Adipose tissue (tissue), 3 donors: ENCODE data around the gene USP22. TPM values are rescaled to one million over a fixed set of nuclear protein-coding genes. Genes with fewer than 3 reads are reported as not detected.

Source experiments
- H3K27ac ChIP-seq: one replicate; pipeline ENCODE4 v1.5.1; 2013; ENCODE audit warnings: low read depth, low read length
- WGBS, 3 donors: extraction: QIAGEN DNeasy Blood & Tissue Kit; methylation state at CpG; one replicate each; pipeline ENCODE4 v1.1.7; 2013; 5-methylcytosine and 5-hydroxymethylcytosine counted together
- polyA plus RNA-seq, 3 donors: library from polyadenylated mRNA; stranded (reverse); fragments of 200-250 nt; gene quantifications; one replicate each; pipeline ENCODE4 v1.2.3, GENCODE V29; 2013
- donor health status: healthy with polysubstance abuse.
- donor health status: Bipolar disorder and iron deficiency.
- donor health status: healthy.

The USP22 gene
- polyA plus RNA-seq, 3 donors: 37.8 to 47.9 (median 43.5) TPM

GRCh38 chr17:20995873-20996723 lies 46.7 kb downstream of the USP22 start:
- WGBS, 3 donors: 79 to 86% (median 79%) methylated on average over 12 of the region's 12 CpGs
- H3K27ac ChIP-seq: no peak overlapping the region

- whole genome bisulfite sequencing, 3 donors: 83 to 90% (median 85%) methylated on average over 14 to 15 of the region's 15 CpGs
Measured at GRCh38 chr17:20995164-20995872, 47.5 kb downstream of the USP22 start.

GRCh38 chr17:20994779-20995149 lies 48.0 kb downstream of the USP22 start:
- 75 to 85% (median 84%) methylated on average over 6 of the region's 6 CpGs for WGBS, 3 donors
- H3K27ac ChIP-seq: no peak overlapping the region

More at GRCh38 chr17:20995164-20995872, 47.5 kb downstream of the USP22 start:
- no peak overlapping the region for H3K27ac ChIP-seq

GRCh38 chr17:20993863-20994778 lies 48.7 kb downstream of the USP22 start:
- 91 to 95% (median 91%) methylated on average over 18 of the region's 18 CpGs for WGBS, 3 donors
- H3K27ac ChIP-seq: no peak overlapping the region

GRCh38 chr17:20992987-20993862 lies 49.6 kb downstream of the USP22 start:
- no peak overlapping the region for H3K27ac ChIP-seq
- WGBS, 3 donors: 58 to 71% (median 66%) methylated on average over 17 of the region's 17 CpGs

GRCh38 chr17:20992416-20992815 lies 50.4 kb downstream of the USP22 start:
- H3K27ac ChIP-seq: no peak overlapping the region
- WGBS, 3 donors: 56 to 77% (median 74%) methylated on average over 10 to 12 of the region's 12 CpGs

GRCh38 chr17:20991276-20992037 lies 51.4 kb downstream of the USP22 start:
- WGBS, 3 donors: 86 to 87% (median 87%) methylated on average over 17 of the region's 17 CpGs
- H3K27ac ChIP-seq: no peak overlapping the region

- WGBS, 3 donors: 56 to 66% (median 58%) methylated on average over 6 of the region's 6 CpGs
- H3K27ac ChIP-seq: no peak overlapping the region
Measured at GRCh38 chr17:20989991-20990855, 52.6 kb downstream of the USP22 start.

- WGBS, 3 donors: 79 to 92% (median 86%) methylated on average over 7 of the region's 7 CpGs
- H3K27ac ChIP-seq: no peak overlapping the region
Measured at GRCh38 chr17:20989481-20989880, 53.3 kb downstream of the USP22 start.

- 84 to 92% (median 89%) methylated on average over 3 of the region's 3 CpGs for WGBS, 3 donors
- H3K27ac ChIP-seq: no peak overlapping the region
Measured at GRCh38 chr17:20988896-20989295, 53.9 kb downstream of the USP22 start.

GRCh38 chr17:20988001-20988636 lies 54.7 kb downstream of the USP22 start:
- H3K27ac ChIP-seq: no peak overlapping the region

GRCh38 chr17:20987511-20987910 lies 55.3 kb downstream of the USP22 start:
- no peak overlapping the region for H3K27ac ChIP-seq
- WGBS, 3 donors: 88 to 95% (median 90%) methylated on average over 5 of the region's 5 CpGs

More at GRCh38 chr17:20988001-20988636, 54.7 kb downstream of the USP22 start:
- 88% methylated on average over 11 of the region's 11 CpGs for WGBS, 3 donors

GRCh38 chr17:20986767-20987510 lies 55.9 kb downstream of the USP22 start:
- no peak overlapping the region for H3K27ac ChIP-seq
- 94 to 97% (median 95%) methylated on average over 7 of the region's 7 CpGs for WGBS, 3 donors

GRCh38 chr17:20983359-20983637 lies 59.5 kb downstream of the USP22 start:
- no peak overlapping the region for H3K27ac ChIP-seq
- WGBS, 3 donors: 61 to 85% (median 82%) methylated on average over 3 of the region's 3 CpGs

- WGBS, 3 donors: 91 to 94% (median 93%) methylated on average over 17 of the region's 17 CpGs
- H3K27ac ChIP-seq: no peak overlapping the region
Measured at GRCh38 chr17:20982589-20983358, 60.0 kb downstream of the USP22 start.
